ENCODE measurements around the gene WDR72.

- TF ChIP-seq CTCF (IDR thresholded peaks at IDR 0.05) (no peak), POLR2A (IDR thresholded peaks at IDR 0.05) (no peak)
Observed at GRCh38 chr15:53759411-53759931, at the start of gene WDR72.

All from right lobe of liver (tissue), 4 donors.